Liver (tissue), 9 donors: ENCODE measurements around the gene RMND1. TPM values are rescaled to one million over a fixed set of nuclear protein-coding genes. Genes with fewer than 3 reads are reported as not detected.

Experiments
- DNase-seq: peaks from one replicate; pipeline ENCODE4 v3.0.0-alpha.2; 2017; ENCODE audit warnings: low spot score
- H3K27ac ChIP-seq, 2 donors: one replicate each; pipeline ENCODE4 v1.7.0; 2013; ENCODE audit warnings: inconsistent platforms in 2 of 2, low read length in 2 of 2, control low read depth in 1 of 2, low read depth in 1 of 2, mild to moderate bottlenecking in 1 of 2
- H3K27me3 ChIP-seq, 4 donors: one replicate each; pipeline versions ENCODE4 v1.6.1 to v1.7.0; 2013; ENCODE audit warnings: low read length in 3 of 4, inconsistent platforms in 1 of 4, mild to moderate bottlenecking in 1 of 4, moderate library complexity in 1 of 4; ENCODE audit not compliant: control insufficient read depth in 4 of 4, insufficient read depth in 4 of 4
- H3K36me3 ChIP-seq, 4 donors: one replicate each; pipeline versions ENCODE4 v1.6.1 to v1.7.0; 2013; ENCODE audit warnings: low read length in 3 of 4, mild to moderate bottlenecking in 3 of 4, low read depth in 1 of 4, moderate library complexity in 1 of 4; ENCODE audit not compliant: control insufficient read depth in 4 of 4, insufficient read depth in 3 of 4
- H3K4me1 ChIP-seq, 4 donors: one replicate each; pipeline versions ENCODE4 v1.6.1 to v1.7.0; 2013; ENCODE audit warnings: low read length in 3 of 4, mild to moderate bottlenecking in 3 of 4, moderate library complexity in 1 of 4; ENCODE audit not compliant: control insufficient read depth in 4 of 4, insufficient read depth in 4 of 4
- H3K4me3 ChIP-seq, 3 donors: one replicate each; pipeline versions ENCODE4 v1.6.1 to v1.7.0; 2013; ENCODE audit warnings: low read length in 3 of 3, control low read depth in 1 of 3, low read depth in 1 of 3, mild to moderate bottlenecking in 1 of 3
- H3K9ac ChIP-seq, 2 donors: one replicate each; pipeline ENCODE4 v1.7.0; 2013; ENCODE audit warnings: low read length in 2 of 2, mild to moderate bottlenecking in 2 of 2, moderate library complexity in 2 of 2, control low read depth in 1 of 2, low read depth in 1 of 2
- H3K9me3 ChIP-seq, 4 donors: one replicate each; pipeline versions ENCODE4 v1.6.1 to v1.7.0; 2013; ENCODE audit warnings: low read length in 3 of 4; ENCODE audit not compliant: control insufficient read depth in 4 of 4
- EGR1 ChIP-seq, 2 donors: IDR thresholded peaks; 2 replicates each; pipeline ENCODE4 v1.6.1; 2016 to 2018; ENCODE audit warnings: antibody characterized with exemption in 2 of 2, low read depth in 2 of 2
- FOXA1 ChIP-seq: IDR thresholded peaks from 2 replicates; pipeline ENCODE4 v1.6.1; 2016; ENCODE audit warnings: antibody characterized with exemption
- FOXA2 ChIP-seq: IDR thresholded peaks from 2 replicates; pipeline ENCODE4 v1.6.1; 2016; ENCODE audit warnings: antibody characterized with exemption
- HNF4A ChIP-seq, 2 donors: conservative IDR thresholded peaks; 2 replicates each; pipeline ENCODE4 v1.6.1; 2016; ENCODE audit warnings: antibody characterized with exemption in 2 of 2, mild to moderate bottlenecking in 2 of 2
- HNF4G ChIP-seq: IDR thresholded peaks from 2 replicates; pipeline ENCODE4 v1.6.1; 2016; ENCODE audit warnings: antibody characterized with exemption
- JUND ChIP-seq, 2 donors: IDR thresholded peaks; 2 replicates each; pipeline ENCODE4 v1.6.1; 2016; ENCODE audit warnings: antibody characterized with exemption in 2 of 2
- NR2F2 ChIP-seq: IDR thresholded peaks from 2 replicates; pipeline ENCODE4 v1.6.1; 2016; ENCODE audit warnings: antibody characterized with exemption
- RAD21 ChIP-seq, 2 donors: IDR thresholded peaks; 2 replicates each; pipeline ENCODE4 v1.6.1; 2016; ENCODE audit warnings: antibody characterized with exemption in 2 of 2, mild to moderate bottlenecking in 2 of 2
- RXRA ChIP-seq, 2 donors: IDR thresholded peaks; 2 replicates each; pipeline ENCODE4 v1.6.1; 2017 to 2018; ENCODE audit warnings: antibody characterized with exemption in 2 of 2, mild to moderate bottlenecking in 1 of 2
- SP1 ChIP-seq: IDR thresholded peaks from 2 replicates; pipeline ENCODE4 v1.6.1; 2018; ENCODE audit warnings: antibody characterized with exemption, mild to moderate bottlenecking
- TAF1 ChIP-seq: conservative IDR thresholded peaks from 2 replicates; pipeline ENCODE4 v1.6.1; 2016; ENCODE audit warnings: antibody characterized with exemption, mild to moderate bottlenecking
- YY1 ChIP-seq: IDR thresholded peaks from 2 replicates; pipeline ENCODE4 v1.6.1; 2016; ENCODE audit warnings: antibody characterized with exemption, mild to moderate bottlenecking
- WGBS: extraction: QIAGEN DNeasy Blood & Tissue Kit; methylation state at CpG from one replicate; pipeline ENCODE4 v1.1.7; 2013; 5-methylcytosine and 5-hydroxymethylcytosine counted together
- polyA plus RNA-seq, 2 donors: library from polyadenylated mRNA; stranded (reverse) in 1 of 2; unstranded in 1 of 2; fragments of 200-250 nt in 1 of 2; fragments of >200 nt in 1 of 2; fragmentation: Nextera tagmentation in 1 of 2; extraction: Ambion mirVana in 1 of 2; gene quantifications; one replicate each; pipeline versions ENCODE4 v1.2.1 to v1.2.3, GENCODE V29; 2013 to 2015
- total RNA-seq, 2 donors: library from RNA; depleted of rRNA; stranded (reverse); fragments of >200 nt; gene quantifications; one replicate each; pipeline ENCODE4 v1.2.3, GENCODE V29; 2014
- TF ChIP-seq, protein P1 (sequence below): IDR thresholded peaks from 2 replicates; pipeline ENCODE4 v1.6.1; 2016; ENCODE audit warnings: antibody characterized with exemption
- TF ChIP-seq, protein P2 (sequence below): IDR thresholded peaks from 2 replicates; pipeline ENCODE4 v1.6.1; 2016; ENCODE audit warnings: antibody characterized with exemption
- TF ChIP-seq, protein P3 (sequence below): fragments of 150-350 bp; IDR thresholded peaks from 2 replicates; pipeline ENCODE4 v1.5.1; 2017; ENCODE audit warnings: improper control_type of control experiment, low read depth, low read length; ENCODE audit not compliant: missing input control
- TF ChIP-seq, protein P4 (sequence below): IDR thresholded peaks from 2 replicates; pipeline ENCODE4 v1.6.1; 2016; ENCODE audit warnings: antibody characterized with exemption, mild to moderate bottlenecking
- donor health status: healthy.
- donor health status: healthy.
- donor health status: healthy.
- donor health status: healthy.
- donor health status: healthy.

Gene RMND1
- total and polyA plus RNA-seq, 4 donors: 13.2 to 22.6 (median 18.1) TPM

DNA sequence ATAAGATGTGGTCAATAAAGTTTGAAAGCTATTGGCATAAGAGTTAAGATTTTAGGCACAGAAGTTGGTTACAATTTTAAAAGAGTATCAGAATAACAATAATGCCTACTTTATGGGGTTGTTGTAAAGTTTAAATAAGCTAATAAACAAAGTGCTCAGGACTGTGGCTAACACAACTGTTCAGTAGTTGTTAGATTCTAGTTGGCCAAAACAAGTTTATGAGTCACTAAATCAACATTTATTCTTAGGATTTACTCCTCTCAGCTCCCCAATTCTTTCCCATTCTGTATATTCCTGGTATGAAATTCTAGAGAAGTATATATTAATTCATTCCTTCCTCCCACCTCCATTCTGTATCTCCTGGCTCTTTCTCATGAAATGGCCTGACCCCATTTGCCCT is 14.5 kb downstream of the RMND1 start:
- H3K36me3 ChIP-seq: peaks cover under 1 to 3% (median 2%) of the 10 kb centered on the region in 4 donors
- no peak overlapping the region for H3K4me3 ChIP-seq
- DNase-seq: no peak
- H3K9ac ChIP-seq: no peak overlapping the region
- peaks cover 10 to 53% (median 35%) of the 10 kb centered on the region in 4 donors for H3K4me1 ChIP-seq
- peak overlapping the region in 1 of 2 donors; percentile 6 for H3K27ac ChIP-seq
- H3K9me3 ChIP-seq: no peaks in the 10 kb centered on the region
- TF ChIP-seq, protein P1, sequence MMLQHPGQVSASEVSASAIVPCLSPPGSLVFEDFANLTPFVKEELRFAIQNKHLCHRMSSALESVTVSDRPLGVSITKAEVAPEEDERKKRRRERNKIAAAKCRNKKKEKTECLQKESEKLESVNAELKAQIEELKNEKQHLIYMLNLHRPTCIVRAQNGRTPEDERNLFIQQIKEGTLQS: peak; percentile 18
- TF ChIP-seq, protein P2, sequence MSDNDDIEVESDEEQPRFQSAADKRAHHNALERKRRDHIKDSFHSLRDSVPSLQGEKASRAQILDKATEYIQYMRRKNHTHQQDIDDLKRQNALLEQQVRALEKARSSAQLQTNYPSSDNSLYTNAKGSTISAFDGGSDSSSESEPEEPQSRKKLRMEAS: no peak
- TF ChIP-seq JUND (IDR thresholded peaks at IDR 0.05): peak; percentile 45 to 76
- no peaks in the 10 kb centered on the region for H3K27me3 ChIP-seq

DNA sequence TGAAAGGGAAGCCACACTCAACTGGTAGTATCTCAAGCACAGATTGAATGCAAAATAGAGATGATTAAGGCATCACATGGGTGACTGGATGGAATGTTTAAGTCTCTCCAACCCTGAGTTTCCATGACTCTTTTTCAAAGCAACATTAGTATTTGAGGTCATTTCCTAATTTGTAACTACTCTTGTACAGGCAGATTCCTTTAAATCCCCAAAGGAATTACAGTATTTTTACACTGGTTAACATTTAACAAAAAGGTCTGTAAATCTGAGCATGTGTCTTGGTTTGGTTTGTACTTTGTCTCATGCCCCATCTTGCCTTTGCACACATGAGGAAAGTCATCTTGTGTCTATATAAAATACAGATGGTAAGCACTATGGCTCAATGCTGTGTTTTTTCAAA is 15.1 kb downstream of the RMND1 start:
- H3K9ac ChIP-seq: no peak overlapping the region
- no peak overlapping the region for H3K4me3 ChIP-seq
- H3K36me3 ChIP-seq: peaks cover 1 to 5% (median 3%) of the 10 kb centered on the region in 4 donors
- DNase-seq: no peak
- TF ChIP-seq, protein P3, sequence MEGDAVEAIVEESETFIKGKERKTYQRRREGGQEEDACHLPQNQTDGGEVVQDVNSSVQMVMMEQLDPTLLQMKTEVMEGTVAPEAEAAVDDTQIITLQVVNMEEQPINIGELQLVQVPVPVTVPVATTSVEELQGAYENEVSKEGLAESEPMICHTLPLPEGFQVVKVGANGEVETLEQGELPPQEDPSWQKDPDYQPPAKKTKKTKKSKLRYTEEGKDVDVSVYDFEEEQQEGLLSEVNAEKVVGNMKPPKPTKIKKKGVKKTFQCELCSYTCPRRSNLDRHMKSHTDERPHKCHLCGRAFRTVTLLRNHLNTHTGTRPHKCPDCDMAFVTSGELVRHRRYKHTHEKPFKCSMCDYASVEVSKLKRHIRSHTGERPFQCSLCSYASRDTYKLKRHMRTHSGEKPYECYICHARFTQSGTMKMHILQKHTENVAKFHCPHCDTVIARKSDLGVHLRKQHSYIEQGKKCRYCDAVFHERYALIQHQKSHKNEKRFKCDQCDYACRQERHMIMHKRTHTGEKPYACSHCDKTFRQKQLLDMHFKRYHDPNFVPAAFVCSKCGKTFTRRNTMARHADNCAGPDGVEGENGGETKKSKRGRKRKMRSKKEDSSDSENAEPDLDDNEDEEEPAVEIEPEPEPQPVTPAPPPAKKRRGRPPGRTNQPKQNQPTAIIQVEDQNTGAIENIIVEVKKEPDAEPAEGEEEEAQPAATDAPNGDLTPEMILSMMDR: no peak
- no peak for TF ChIP-seq FOXA2
- no peak for TF ChIP-seq RAD21 (IDR thresholded peaks at IDR 0.05)
- no peak for TF ChIP-seq FOXA1
- TF ChIP-seq, protein P4, sequence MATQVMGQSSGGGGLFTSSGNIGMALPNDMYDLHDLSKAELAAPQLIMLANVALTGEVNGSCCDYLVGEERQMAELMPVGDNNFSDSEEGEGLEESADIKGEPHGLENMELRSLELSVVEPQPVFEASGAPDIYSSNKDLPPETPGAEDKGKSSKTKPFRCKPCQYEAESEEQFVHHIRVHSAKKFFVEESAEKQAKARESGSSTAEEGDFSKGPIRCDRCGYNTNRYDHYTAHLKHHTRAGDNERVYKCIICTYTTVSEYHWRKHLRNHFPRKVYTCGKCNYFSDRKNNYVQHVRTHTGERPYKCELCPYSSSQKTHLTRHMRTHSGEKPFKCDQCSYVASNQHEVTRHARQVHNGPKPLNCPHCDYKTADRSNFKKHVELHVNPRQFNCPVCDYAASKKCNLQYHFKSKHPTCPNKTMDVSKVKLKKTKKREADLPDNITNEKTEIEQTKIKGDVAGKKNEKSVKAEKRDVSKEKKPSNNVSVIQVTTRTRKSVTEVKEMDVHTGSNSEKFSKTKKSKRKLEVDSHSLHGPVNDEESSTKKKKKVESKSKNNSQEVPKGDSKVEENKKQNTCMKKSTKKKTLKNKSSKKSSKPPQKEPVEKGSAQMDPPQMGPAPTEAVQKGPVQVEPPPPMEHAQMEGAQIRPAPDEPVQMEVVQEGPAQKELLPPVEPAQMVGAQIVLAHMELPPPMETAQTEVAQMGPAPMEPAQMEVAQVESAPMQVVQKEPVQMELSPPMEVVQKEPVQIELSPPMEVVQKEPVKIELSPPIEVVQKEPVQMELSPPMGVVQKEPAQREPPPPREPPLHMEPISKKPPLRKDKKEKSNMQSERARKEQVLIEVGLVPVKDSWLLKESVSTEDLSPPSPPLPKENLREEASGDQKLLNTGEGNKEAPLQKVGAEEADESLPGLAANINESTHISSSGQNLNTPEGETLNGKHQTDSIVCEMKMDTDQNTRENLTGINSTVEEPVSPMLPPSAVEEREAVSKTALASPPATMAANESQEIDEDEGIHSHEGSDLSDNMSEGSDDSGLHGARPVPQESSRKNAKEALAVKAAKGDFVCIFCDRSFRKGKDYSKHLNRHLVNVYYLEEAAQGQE: no peak
- no peak for TF ChIP-seq JUND (IDR thresholded peaks at IDR 0.05)
- TF ChIP-seq HNF4G: no peak
- TF ChIP-seq HNF4A (conservative IDR thresholded peaks at IDR 0.05): peak in 1 of 2 donors; percentile 27
- TF ChIP-seq YY1: peak; percentile 19
- no peak for TF ChIP-seq TAF1
- TF ChIP-seq RXRA (IDR thresholded peaks at IDR 0.05): no peak
- no peaks in the 10 kb centered on the region for H3K27me3 ChIP-seq
- no peak overlapping the region for H3K27ac ChIP-seq
- H3K4me1 ChIP-seq: peaks cover 9 to 47% (median 31%) of the 10 kb centered on the region in 4 donors
- H3K9me3 ChIP-seq: no peaks in the 10 kb centered on the region

DNA sequence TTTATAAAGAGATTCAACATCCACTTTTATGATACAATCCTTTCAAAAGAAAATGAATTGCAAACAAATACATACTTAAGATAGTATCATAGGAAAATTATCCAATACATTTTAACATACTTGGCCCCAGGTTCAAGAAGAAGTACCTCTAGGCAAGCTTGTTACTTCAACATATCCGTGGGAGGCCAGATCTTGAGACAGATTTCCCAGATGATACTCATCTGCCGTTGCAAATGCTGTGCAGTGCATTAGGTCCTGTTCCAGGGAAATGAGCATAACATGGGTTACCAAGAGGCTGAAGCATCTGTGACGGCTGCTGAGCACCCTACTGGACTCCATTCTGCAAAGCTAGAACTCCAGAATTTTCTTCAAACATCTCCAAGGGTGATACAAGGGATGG is 15.6 kb downstream of the RMND1 start:
- H3K4me3 ChIP-seq: no peak overlapping the region
- H3K36me3 ChIP-seq: peaks cover 3 to 8% (median 6%) of the 10 kb centered on the region in 4 donors
- no peaks in the 10 kb centered on the region for H3K9me3 ChIP-seq
- no peak overlapping the region for H3K27ac ChIP-seq
- peaks cover 4 to 42% (median 26%) of the 10 kb centered on the region in 4 donors for H3K4me1 ChIP-seq
- no peak overlapping the region for H3K9ac ChIP-seq
- WGBS: 88% methylated on average over 3 of the region's 3 CpGs
- DNase-seq: no peak
- H3K27me3 ChIP-seq: no peaks in the 10 kb centered on the region
- no peak for TF ChIP-seq HNF4A (conservative IDR thresholded peaks at IDR 0.05)
- TF ChIP-seq, protein P2: no peak
- no peak for TF ChIP-seq EGR1 (IDR thresholded peaks at IDR 0.05; ENCODE audit: low read depth in 2 of 2)
- TF ChIP-seq NR2F2: no peak
- TF ChIP-seq, protein P4: no peak
- TF ChIP-seq, protein P3: no peak
- no peak for TF ChIP-seq JUND (IDR thresholded peaks at IDR 0.05)
- TF ChIP-seq SP1: no peak
